Large intestine (tissue), 12 donors: Measurements from ENCODE around the gene RNF128. TPM values are rescaled to one million over a fixed set of nuclear protein-coding genes. Genes with fewer than 3 reads are reported as not detected.

Experiments
- DNase-seq, 2 donors: peaks; one replicate each; pipeline versions ENCODE4 v3.0.0 to v3.0.0-alpha.2; 2013
- H3K27ac ChIP-seq: one replicate; pipeline ENCODE4 v1.5.1; 2013; ENCODE audit warnings: low read length
- H3K27me3 ChIP-seq: 2 replicates; pipeline ENCODE4 v1.6.1; 2013; ENCODE audit warnings: low read length; ENCODE audit not compliant: control insufficient read depth, insufficient read depth
- H3K36me3 ChIP-seq: 2 replicates; pipeline ENCODE4 v1.6.1; 2013; ENCODE audit warnings: low read length; ENCODE audit not compliant: control insufficient read depth, insufficient read depth
- H3K4me1 ChIP-seq: one replicate; pipeline ENCODE4 v1.6.1; 2013; ENCODE audit warnings: low read length; ENCODE audit not compliant: control insufficient read depth, insufficient read depth
- H3K4me3 ChIP-seq: one replicate; pipeline ENCODE4 v1.5.1; 2013; ENCODE audit warnings: low read length
- H3K9me3 ChIP-seq: one replicate; pipeline ENCODE4 v1.6.1; 2013; ENCODE audit warnings: mild to moderate bottlenecking, low read depth, low read length, moderate library complexity; ENCODE audit not compliant: control insufficient read depth
- WGBS: methylation state at CpG from one replicate; pipeline ENCODE4 v1.1.5; 2013; ENCODE audit warnings: low lambda C conversion rate; ENCODE audit not compliant: insufficient coverage; 5-methylcytosine and 5-hydroxymethylcytosine counted together
- long read RNA-seq, 11 donors: transcript quantifications; one replicate each; lab custom pipeline, GENCODE V29; 2026
- polyA plus RNA-seq: library from polyadenylated mRNA; unstranded; fragments of 120-200 nt; gene quantifications from one replicate; pipeline ENCODE4 v1.2.1, GENCODE V29; 2013

Gene RNF128
- polyA plus RNA-seq = 105 TPM
- long read RNA-seq, donor 1, transcript RNF128-201 (7 exons, 2,817 nt) = major isoform, 16 of 16 reads
- long read RNA-seq, donor 1, partial matches to known transcripts = 0 of 16 reads
- long read RNA-seq, donor 1, other reads (novel, unspliced or antisense) = 0 of 16 reads
- long read RNA-seq, donor 2, transcript RNF128-201 (7 exons, 2,817 nt) = major isoform, 38 of 189 reads
- long read RNA-seq, donor 2, partial matches to known transcripts = 148 of 189 reads
- long read RNA-seq, donor 2, other reads (novel, unspliced or antisense) = 0 of 189 reads
- long read RNA-seq, donor 3, transcript RNF128-201 (7 exons, 2,817 nt) = major isoform, 76 of 80 reads
- long read RNA-seq, donor 3, partial matches to known transcripts = 0 of 80 reads
- long read RNA-seq, donor 3, other reads (novel, unspliced or antisense) = 0 of 80 reads
- long read RNA-seq, donor 4, transcript RNF128-201 (7 exons, 2,817 nt) = major isoform, 5 of 5 reads
- long read RNA-seq, donor 4, partial matches to known transcripts = 0 of 5 reads
- long read RNA-seq, donor 4, other reads (novel, unspliced or antisense) = 0 of 5 reads
- long read RNA-seq, donor 5, transcript RNF128-201 (7 exons, 2,817 nt) = major isoform, 13 of 61 reads
- long read RNA-seq, donor 5, partial matches to known transcripts = 48 of 61 reads
- long read RNA-seq, donor 5, other reads (novel, unspliced or antisense) = 0 of 61 reads
- long read RNA-seq, donor 6, transcript RNF128-201 (7 exons, 2,817 nt) = major isoform, 34 of 39 reads
- long read RNA-seq, donor 6, transcript RNF128-202 (7 exons, 2,654 nt) = minor isoform, 5 of 39 reads
- long read RNA-seq, donor 6, partial matches to known transcripts = 0 of 39 reads
- long read RNA-seq, donor 6, other reads (novel, unspliced or antisense) = 0 of 39 reads
- long read RNA-seq, donor 7, transcript RNF128-201 (7 exons, 2,817 nt) = major isoform, 10 of 52 reads
- long read RNA-seq, donor 7, partial matches to known transcripts = 41 of 52 reads
- long read RNA-seq, donor 7, other reads (novel, unspliced or antisense) = 0 of 52 reads
- long read RNA-seq, donor 8, transcript RNF128-201 (7 exons, 2,817 nt) = major isoform, 40 of 302 reads
- long read RNA-seq, donor 8, transcript RNF128-202 (7 exons, 2,654 nt) = minor isoform, 7 of 302 reads
- long read RNA-seq, donor 8, partial matches to known transcripts = 255 of 302 reads
- long read RNA-seq, donor 8, other reads (novel, unspliced or antisense) = 0 of 302 reads
- long read RNA-seq, donor 9, transcript RNF128-201 (7 exons, 2,817 nt) = major isoform, 54 of 57 reads
- long read RNA-seq, donor 9, partial matches to known transcripts = 0 of 57 reads
- long read RNA-seq, donor 9, other reads (novel, unspliced or antisense) = 0 of 57 reads
- long read RNA-seq, donor 10, transcript RNF128-201 (7 exons, 2,817 nt) = major isoform, 29 of 177 reads
- long read RNA-seq, donor 10, transcript RNF128-202 (7 exons, 2,654 nt) = minor isoform, 5 of 177 reads
- long read RNA-seq, donor 10, partial matches to known transcripts = 138 of 177 reads
- long read RNA-seq, donor 10, other reads (novel, unspliced or antisense) = 5 of 177 reads
- long read RNA-seq, donor 11, transcript RNF128-201 (7 exons, 2,817 nt) = major isoform, 21 of 23 reads
- long read RNA-seq, donor 11, partial matches to known transcripts = 0 of 23 reads
- long read RNA-seq, donor 11, other reads (novel, unspliced or antisense) = 0 of 23 reads

GRCh38 chrX:106726485-106727437, at the start of gene RNF128:
RNF128 (plus strand) TSS chrX:106726701; CDS start chrX:106726914, 213 bp downstream.
- peak; percentile 61 to 83 for DNase-seq
- Histone ChIP-seq H3K27ac (peak within 1 kb of the TSS; percentile 87), H3K4me3 (peak within 1 kb of the TSS; percentile 73), H3K4me1 (no peaks in the 10 kb centered on the region), H3K9me3 (no peaks in the 10 kb centered on the region), H3K27me3 (peaks cover 2% of the 10 kb centered on the region), H3K36me3 (no peaks in the 10 kb centered on the region)
- WGBS = no CpG with 5 or more reads among the region's 79 CpGs

GRCh38 chrX:106680716-106681115, 45.8 kb upstream of the RNF128 start:
- WGBS = no CpG with 5 or more reads among the region's 2 CpGs
- no peaks in the 10 kb centered on the region for H3K4me1 ChIP-seq
- no peaks in the 10 kb centered on the region for H3K36me3 ChIP-seq
- no peak for DNase-seq
- no peaks in the 10 kb centered on the region for H3K9me3 ChIP-seq
- no peak overlapping the region for H3K27ac ChIP-seq
- no peak overlapping the region for H3K4me3 ChIP-seq
- no peaks in the 10 kb centered on the region for H3K27me3 ChIP-seq

- DNase-seq = no peak
- WGBS = no CpG with 5 or more reads among the region's 4 CpGs
Observed at GRCh38 chrX:106684207-106684606, 42.3 kb upstream of the RNF128 start.

GRCh38 chrX:106692425-106693065, 34.0 kb upstream of the RNF128 start:
- Histone ChIP-seq H3K36me3 (no peaks in the 10 kb centered on the region), H3K27ac (peak overlapping the region; percentile 88), H3K4me1 (no peaks in the 10 kb centered on the region), H3K9me3 (no peaks in the 10 kb centered on the region), H3K27me3 (no peaks in the 10 kb centered on the region), H3K4me3 (no peak overlapping the region)
- no CpG with 5 or more reads among the region's 7 CpGs for WGBS
- DNase-seq = peak; percentile 16 to 61

More at GRCh38 chrX:106684207-106684606, 42.3 kb upstream of the RNF128 start:
- Histone ChIP-seq H3K36me3 (no peaks in the 10 kb centered on the region), H3K27me3 (no peaks in the 10 kb centered on the region), H3K4me1 (no peaks in the 10 kb centered on the region), H3K9me3 (no peaks in the 10 kb centered on the region), H3K4me3 (no peak overlapping the region), H3K27ac (no peak overlapping the region)

GRCh38 chrX:106696502-106696901, 30.0 kb upstream of the RNF128 start:
- DNase-seq = peak in 1 of 2 donors; percentile 36
- no peak overlapping the region for H3K27ac ChIP-seq
- peak overlapping the region; percentile 18 for H3K4me3 ChIP-seq
- H3K9me3 ChIP-seq = no peaks in the 10 kb centered on the region
- no CpG with 5 or more reads among the region's 3 CpGs for WGBS
- no peaks in the 10 kb centered on the region for H3K4me1 ChIP-seq
- no peaks in the 10 kb centered on the region for H3K27me3 ChIP-seq
- no peaks in the 10 kb centered on the region for H3K36me3 ChIP-seq

- H3K4me1 ChIP-seq = no peaks in the 10 kb centered on the region
- H3K36me3 ChIP-seq = no peaks in the 10 kb centered on the region
- no peaks in the 10 kb centered on the region for H3K9me3 ChIP-seq
- H3K27ac ChIP-seq = no peak overlapping the region
- DNase-seq = no peak
- no CpG with 5 or more reads among the region's 3 CpGs for WGBS
- no peaks in the 10 kb centered on the region for H3K27me3 ChIP-seq
- no peak overlapping the region for H3K4me3 ChIP-seq
Observed at GRCh38 chrX:106698693-106699092, 27.8 kb upstream of the RNF128 start.

GRCh38 chrX:106702636-106703035, 23.9 kb upstream of the RNF128 start:
- DNase-seq = no peak
- H3K27ac ChIP-seq = no peak overlapping the region
- H3K36me3 ChIP-seq = no peaks in the 10 kb centered on the region
- H3K9me3 ChIP-seq = no peaks in the 10 kb centered on the region
- WGBS = no CpG with 5 or more reads among the region's 1 CpG
- no peaks in the 10 kb centered on the region for H3K27me3 ChIP-seq
- H3K4me3 ChIP-seq = no peak overlapping the region
- no peaks in the 10 kb centered on the region for H3K4me1 ChIP-seq

- Histone ChIP-seq H3K27ac (no peak overlapping the region), H3K36me3 (no peaks in the 10 kb centered on the region), H3K4me3 (no peak overlapping the region), H3K4me1 (no peaks in the 10 kb centered on the region), H3K27me3 (no peaks in the 10 kb centered on the region), H3K9me3 (no peaks in the 10 kb centered on the region)
- whole genome bisulfite sequencing = 100% methylated on average over 2 of the region's 3 CpGs
- no peak for DNase-seq
Observed at GRCh38 chrX:106706466-106706865, 20.0 kb upstream of the RNF128 start.
